Measurements from ENCODE around the gene AATK.
"Not testable (repeated sequence)": the region's sequence is repeated elsewhere in the genome, so short reads cannot be mapped to it uniquely, and the experiment has no call there.

The AATK gene

DNA sequence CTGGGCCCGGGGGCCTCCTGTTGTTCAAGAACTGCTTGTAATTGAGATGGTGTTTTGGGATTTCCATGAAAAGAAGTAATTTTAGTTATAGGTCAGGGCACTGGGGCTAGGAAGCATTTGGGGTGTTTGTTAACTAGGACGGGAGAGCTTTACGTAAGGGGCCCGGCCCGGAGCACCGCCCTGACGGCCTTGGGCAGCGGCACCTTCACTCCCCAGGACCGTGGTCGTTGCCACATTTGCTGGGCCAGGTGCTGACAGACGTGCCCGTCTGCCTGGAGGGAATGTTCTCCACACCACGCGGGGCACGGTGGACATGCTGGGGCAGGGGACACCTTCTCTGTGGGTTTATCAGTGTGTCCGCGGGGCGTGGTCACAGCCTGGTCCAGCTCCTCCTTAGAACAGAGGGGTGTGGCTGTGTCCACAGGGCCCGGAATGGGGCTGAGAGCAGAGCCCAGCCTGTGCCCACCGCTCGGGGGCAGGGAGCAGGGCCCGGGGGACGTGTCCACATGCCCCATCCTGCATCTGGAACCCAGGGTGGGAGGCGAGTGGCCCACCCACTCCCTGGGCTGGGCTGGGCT, 73.4 kb downstream of the AATK start:
- DNase-seq (ENCODE audit: low read depth), result no peak

DNA sequence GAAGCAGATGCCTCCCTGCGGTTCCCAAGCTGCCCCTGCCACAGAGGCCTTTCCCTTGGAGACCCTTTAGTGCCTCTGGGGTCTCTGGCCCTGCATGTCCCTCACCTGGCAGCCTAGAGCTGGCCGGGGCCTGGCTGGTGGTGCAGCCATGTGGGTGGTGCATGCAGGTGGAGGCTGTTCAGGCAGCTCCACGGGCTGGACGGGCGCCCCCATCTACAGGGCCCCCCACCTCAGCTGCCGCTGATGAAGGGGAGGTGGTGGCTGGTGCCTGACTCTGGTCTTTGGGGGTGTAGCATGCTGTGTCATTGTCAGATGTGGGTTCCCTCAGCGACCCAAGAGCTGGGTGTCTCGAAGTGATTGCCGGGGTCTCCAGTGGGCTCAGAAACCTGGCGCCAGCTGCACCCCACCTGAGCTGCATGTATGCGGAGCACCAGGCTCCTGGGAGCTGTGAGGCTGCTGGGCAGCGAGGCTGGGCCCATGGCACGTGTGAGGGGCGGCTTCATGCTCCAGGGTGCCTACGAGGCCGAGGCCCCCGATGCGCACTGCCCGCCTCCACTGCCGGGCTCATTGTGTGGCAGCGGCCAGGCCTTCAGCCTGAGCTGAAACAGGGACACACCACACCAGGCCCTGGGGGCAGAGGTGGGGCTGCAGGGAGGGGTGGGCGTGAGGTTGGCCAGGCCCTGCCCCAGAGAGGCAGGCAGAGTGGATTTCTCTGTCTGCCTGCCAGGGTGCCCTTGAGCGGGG, 74.1 kb downstream of the AATK start:
- DNase-seq (ENCODE audit: low read depth), result no peak

DNA sequence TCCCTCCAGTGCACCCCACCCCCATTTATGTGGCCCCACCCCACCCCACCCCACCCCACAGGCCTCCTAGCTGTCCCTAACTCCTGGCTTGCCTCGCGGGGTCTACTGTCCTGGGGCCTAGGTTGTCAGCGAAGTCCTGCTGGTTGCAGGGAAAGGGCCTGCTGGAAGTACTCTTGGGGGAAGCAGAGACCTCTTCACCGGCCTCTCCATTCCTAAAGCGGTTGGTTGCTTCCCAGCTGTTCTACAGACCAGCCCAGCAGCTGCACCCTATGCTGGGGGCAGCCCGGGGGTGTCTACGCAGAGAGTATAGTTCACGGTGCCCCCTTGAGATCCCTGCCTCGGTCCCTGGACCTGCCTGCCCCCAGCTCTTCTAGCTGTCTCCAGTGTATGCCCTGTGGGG, 74.9 kb downstream of the AATK start:
- DNase-seq (ENCODE audit: low read depth), result no peak

DNA sequence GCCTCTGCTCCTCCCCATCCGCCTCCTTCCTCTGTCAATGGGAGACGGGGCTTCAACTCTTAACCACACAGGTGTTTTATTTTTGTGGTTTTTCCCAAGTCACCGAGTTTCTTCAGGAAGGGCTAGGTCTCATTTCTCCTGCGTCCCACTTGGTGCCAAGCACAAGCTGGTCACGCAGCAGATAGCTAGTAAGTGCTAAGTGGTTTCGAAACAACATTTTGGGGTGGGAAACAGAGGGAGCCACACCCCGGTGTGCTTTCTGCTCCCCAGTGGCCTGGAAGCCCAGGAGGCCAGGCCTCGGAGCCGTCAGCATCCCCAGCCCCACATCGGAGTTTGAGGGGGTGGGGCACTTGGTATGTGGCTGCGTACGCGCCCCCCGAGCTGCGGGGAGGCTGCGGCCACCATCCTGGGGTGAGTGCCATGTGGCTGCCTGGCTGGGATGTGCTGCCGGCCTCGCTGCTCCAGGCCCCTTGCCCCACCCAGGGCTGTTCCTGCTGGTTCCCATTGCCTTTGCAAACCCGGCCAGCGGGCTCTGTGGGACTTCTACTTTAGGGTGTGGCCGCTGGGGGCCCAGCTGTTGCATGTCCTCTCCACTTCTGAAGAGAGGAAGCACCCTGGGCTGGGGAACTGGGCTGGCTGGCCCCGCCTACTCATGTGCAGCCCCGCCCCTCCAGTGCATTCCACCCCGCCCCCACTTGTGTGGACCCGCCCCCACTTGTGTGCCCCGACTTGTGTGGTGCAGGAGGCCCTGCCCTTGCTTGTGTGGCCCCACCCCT, 75.5 kb downstream of the AATK start:
- DNase-seq (ENCODE audit: low read depth), result no peak

GRCh38 chr17:81086789-81087551, 79.1 kb downstream of the AATK start:
- no peak for DNase-seq (ENCODE audit: low read depth)

GRCh38 chr17:81085420-81085911, 80.6 kb downstream of the AATK start:
- DNase-seq (ENCODE audit: low read depth), result no peak

DNA sequence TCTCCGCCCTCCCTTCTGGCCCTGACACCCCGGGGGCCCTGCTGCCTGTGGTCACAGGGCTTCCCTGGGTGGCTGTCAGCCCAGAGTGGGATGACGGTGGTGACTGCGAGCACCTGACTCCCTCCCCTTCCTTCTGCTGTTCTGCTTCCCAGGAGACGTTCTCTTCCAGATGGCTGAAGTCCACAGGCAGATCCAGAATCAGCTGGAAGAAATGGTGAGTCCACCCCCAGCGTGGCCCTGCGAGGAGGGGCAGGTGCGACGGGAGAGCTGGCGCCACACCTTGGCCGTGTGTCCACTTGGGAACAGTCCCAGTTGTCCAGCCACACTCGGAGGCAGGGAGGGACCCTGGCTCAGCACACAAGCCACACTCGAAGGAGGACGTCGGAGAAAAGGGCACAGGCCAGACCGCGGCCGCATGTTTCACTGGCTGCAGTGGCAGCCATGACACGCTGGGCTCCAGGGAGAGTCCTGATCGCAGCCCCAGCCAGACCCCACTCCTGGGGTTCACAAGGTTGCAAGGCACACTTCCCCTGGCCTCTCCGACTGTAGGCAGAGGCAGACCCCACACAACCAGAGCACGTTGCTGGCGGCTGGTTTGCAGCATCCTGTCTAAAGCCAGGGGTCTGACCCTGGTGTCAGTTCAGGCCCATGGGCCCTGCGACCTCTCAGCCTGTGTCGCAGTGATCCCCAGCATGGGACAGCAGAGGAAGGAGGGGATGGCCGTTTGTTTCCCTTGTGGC, 81.2 kb downstream of the AATK start:
- DNase-seq (ENCODE audit: low read depth), result no peak

DNA sequence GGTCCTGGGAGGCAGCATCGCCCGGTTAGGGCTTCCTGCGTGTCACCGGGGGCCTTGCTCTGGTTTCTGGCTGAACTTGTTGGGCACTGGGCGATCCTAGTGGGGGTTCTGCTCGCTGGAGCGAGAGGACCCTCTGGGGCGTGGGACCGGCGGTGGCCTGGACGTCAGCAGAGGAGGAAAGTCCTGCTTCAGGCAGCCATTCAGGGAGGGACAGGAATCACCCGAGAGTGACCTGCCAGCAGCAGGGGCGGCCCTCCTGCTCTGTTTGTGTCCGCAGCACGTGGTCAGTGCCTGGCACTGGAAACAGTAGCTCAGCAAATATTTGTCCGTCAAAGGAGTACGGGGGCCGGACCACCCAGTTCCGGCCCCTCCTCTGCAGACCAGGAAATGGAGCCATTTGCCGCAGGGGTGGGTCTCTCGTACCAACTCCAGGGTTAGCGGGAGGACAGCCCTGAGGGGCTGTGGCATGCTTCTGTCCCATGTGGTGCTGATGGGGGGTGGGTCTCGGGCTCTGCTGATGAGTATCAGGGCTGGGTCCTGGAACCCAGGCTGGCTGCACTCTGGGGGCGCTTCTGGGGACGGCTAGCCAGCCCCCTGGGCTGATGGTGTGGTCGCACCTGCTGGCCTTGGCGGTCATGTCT, 82.8 kb downstream of the AATK start:
- no peak for DNase-seq (ENCODE audit: low read depth)

GRCh38 chr17:81082177-81083073, 83.6 kb downstream of the AATK start:
- no peak for DNase-seq (ENCODE audit: low read depth)

GRCh38 chr17:81081222-81082176, 84.5 kb downstream of the AATK start:
- no peak for DNase-seq (ENCODE audit: low read depth)

GRCh38 chr17:81080019-81080418, 86.0 kb downstream of the AATK start:
- no peak for DNase-seq (ENCODE audit: low read depth)

GRCh38 chr17:81078026-81078913, 87.8 kb downstream of the AATK start:
- DNase-seq (ENCODE audit: low read depth), result not testable (repeated sequence)

DNA sequence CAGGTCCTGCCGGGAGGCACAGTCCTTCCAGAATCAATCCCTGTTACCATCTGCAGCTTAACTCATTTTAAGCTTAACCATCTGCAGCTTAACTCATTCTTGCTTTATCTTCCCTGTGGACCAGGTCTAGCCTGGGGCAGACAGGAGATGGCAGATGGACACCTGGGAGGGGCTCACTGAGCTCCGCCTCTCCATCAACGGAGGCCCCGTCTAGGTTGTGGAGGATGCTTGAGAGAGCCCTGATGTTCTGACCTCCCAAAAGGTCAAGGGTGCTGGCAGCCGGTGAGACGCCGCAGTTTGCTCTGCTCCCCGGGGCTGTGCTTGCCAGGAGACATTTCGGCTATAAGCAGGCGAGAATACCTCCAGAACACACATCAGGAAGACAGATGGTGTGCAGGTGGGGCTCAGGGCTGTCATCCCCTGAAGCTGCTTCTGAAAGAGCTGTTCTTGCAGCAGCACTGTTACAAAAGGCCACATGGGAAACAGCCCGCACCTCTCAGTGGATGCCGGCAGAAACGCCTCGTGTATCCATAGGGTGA, 89.8 kb downstream of the AATK start:
- no peak for DNase-seq (ENCODE audit: low read depth)

- DNase-seq (ENCODE audit: low read depth), result no peak
Observed at GRCh38 chr17:81075307-81075706, 90.7 kb downstream of the AATK start.

GRCh38 chr17:81074875-81075274, 91.1 kb downstream of the AATK start:
- no peak for DNase-seq (ENCODE audit: low read depth)

- no peak for DNase-seq (ENCODE audit: low read depth)
Observed at GRCh38 chr17:81073967-81074839, 91.8 kb downstream of the AATK start.

All from stimulated activated CD8-positive, alpha-beta memory T cell treated with anti-CD3 and anti-CD28 coated beads, Interleukin-12 subunit alpha, Interleukin-12 subunit beta, amount 100 ng/mL, for 4 hours (primary cell).